ENCODE results near the gene PLCG2. TPM values are rescaled to one million over a fixed set of nuclear protein-coding genes. Genes with fewer than 3 reads are reported as not detected.

Gene PLCG2
- polyA plus RNA-seq, 1 donor from 2014 or later: not detected

GRCh38 chr16:81790277-81790676 lies 11.2 kb downstream of the PLCG2 start:
- H3K36me3 ChIP-seq (ENCODE audit: insufficient read depth, low read length): no peaks in the 10 kb centered on the region
- no peaks in the 10 kb centered on the region for H4K20me1 ChIP-seq (ENCODE audit: insufficient read depth)
- TF ChIP-seq MXI1 (conservative IDR thresholded peaks at IDR 0.05; ENCODE audit: poor library complexity, severe bottlenecking): no peak
- TF ChIP-seq EP300 (conservative IDR thresholded peaks at IDR 0.05; ENCODE audit: poor library complexity, severe bottlenecking): no peak
- TF ChIP-seq TAF1 (IDR thresholded peaks at IDR 0.05; ENCODE audit: low read depth): no peak
- no peak for TF ChIP-seq REST (IDR thresholded peaks at IDR 0.05; ENCODE audit: borderline replicate concordance)
- no peak for TF ChIP-seq RAD21 (conservative IDR thresholded peaks at IDR 0.05)
- TF ChIP-seq POLR2AphosphoS5 (IDR thresholded peaks at IDR 0.05): no peak
- TF ChIP-seq EZH2 (IDR thresholded peaks at IDR 0.05; ENCODE audit: borderline replicate concordance, insufficient read depth, low read length, poor library complexity, severe bottlenecking): no peak
- no peak for TF ChIP-seq CTCF (IDR thresholded peaks at IDR 0.05; ENCODE audit: poor library complexity, severe bottlenecking)
- TF ChIP-seq SMC3 (conservative IDR thresholded peaks at IDR 0.05; ENCODE audit: poor library complexity): no peak
- no peak overlapping the region for H3K27ac ChIP-seq (ENCODE audit: low read length)
- no peaks in the 10 kb centered on the region for H3K27me3 ChIP-seq (ENCODE audit: insufficient read depth, low read depth, low read length)
- H3F3A ChIP-seq (ENCODE audit: insufficient read depth, low read length, poor library complexity, severe bottlenecking): no peaks in the 10 kb centered on the region
- H3K4me3 ChIP-seq (ENCODE audit: low read length): no peak overlapping the region
- no peak overlapping the region for H2AFZ ChIP-seq (ENCODE audit: low read depth, low read length)
- H3K9me2 ChIP-seq (ENCODE audit: insufficient read depth, low read length): no peaks in the 10 kb centered on the region
- no peaks in the 10 kb centered on the region for H3K9me3 ChIP-seq (ENCODE audit: low read length)
- H3K4me2 ChIP-seq (ENCODE audit: low read length): no peak overlapping the region
- no peak overlapping the region for H3K9ac ChIP-seq (ENCODE audit: low read length)
- H3K79me2 ChIP-seq (replicated peaks; ENCODE audit: insufficient read depth, low read length): no peaks in the 10 kb centered on the region

GRCh38 chr16:81790830-81791435 lies 11.8 kb downstream of the PLCG2 start:
- no peaks in the 10 kb centered on the region for H3K9me2 ChIP-seq (ENCODE audit: insufficient read depth, low read length)
- no peaks in the 10 kb centered on the region for H3F3A ChIP-seq (ENCODE audit: insufficient read depth, low read length, poor library complexity, severe bottlenecking)
- H4K20me1 ChIP-seq (ENCODE audit: insufficient read depth): no peaks in the 10 kb centered on the region
- H3K9me3 ChIP-seq (ENCODE audit: low read length): no peaks in the 10 kb centered on the region
- no peak overlapping the region for H3K4me2 ChIP-seq (ENCODE audit: low read length)
- H3K4me3 ChIP-seq (ENCODE audit: low read length): no peak overlapping the region
- H3K27ac ChIP-seq (ENCODE audit: low read length): no peak overlapping the region
- no peaks in the 10 kb centered on the region for H3K36me3 ChIP-seq (ENCODE audit: insufficient read depth, low read length)
- no peak overlapping the region for H3K9ac ChIP-seq (ENCODE audit: low read length)
- TF ChIP-seq POLR2AphosphoS5 (IDR thresholded peaks at IDR 0.05): no peak
- no peak for TF ChIP-seq CTCF (IDR thresholded peaks at IDR 0.05; ENCODE audit: poor library complexity, severe bottlenecking)
- no peak for TF ChIP-seq EZH2 (IDR thresholded peaks at IDR 0.05; ENCODE audit: borderline replicate concordance, insufficient read depth, low read length, poor library complexity, severe bottlenecking)
- no peak for TF ChIP-seq RAD21 (conservative IDR thresholded peaks at IDR 0.05)
- TF ChIP-seq TAF1 (IDR thresholded peaks at IDR 0.05; ENCODE audit: low read depth): no peak
- no peak for TF ChIP-seq EP300 (conservative IDR thresholded peaks at IDR 0.05; ENCODE audit: poor library complexity, severe bottlenecking)
- TF ChIP-seq SMC3 (conservative IDR thresholded peaks at IDR 0.05; ENCODE audit: poor library complexity): no peak
- TF ChIP-seq REST (IDR thresholded peaks at IDR 0.05; ENCODE audit: borderline replicate concordance): no peak
- no peak for TF ChIP-seq MXI1 (conservative IDR thresholded peaks at IDR 0.05; ENCODE audit: poor library complexity, severe bottlenecking)
- H3K27me3 ChIP-seq (ENCODE audit: insufficient read depth, low read depth, low read length): no peaks in the 10 kb centered on the region
- H2AFZ ChIP-seq (ENCODE audit: low read depth, low read length): no peak overlapping the region
- no peaks in the 10 kb centered on the region for H3K79me2 ChIP-seq (replicated peaks; ENCODE audit: insufficient read depth, low read length)
